OCI-LY7 (cell line): ENCODE data around the gene PIEZO1. TPM values are rescaled to one million over a fixed set of nuclear protein-coding genes. Genes with fewer than 3 reads are reported as not detected.

Experiments
- BruUV-seq: library from RNA; stranded (reverse); fragments of 400-500 nt; replicated peaks from 2 replicates; lab custom pipeline; 2021; lab: Mats Ljungman, UMichigan
- CTCF ChIA-PET: fragments of 300-600 bp; sonication (Branson Sonifier 250); formaldehyde crosslinking; loops from one replicate; lab custom pipeline; 2022; ENCODE audit warnings: antibody characterized with exemption; ENCODE audit not compliant: unreplicated experiment; lab: Charles Lee
- POLR2A ChIA-PET: fragments of 300-600 bp; sonication (Branson Sonifier 250); formaldehyde crosslinking; loops from one replicate; lab custom pipeline; 2022; ENCODE audit warnings: antibody characterized with exemption; lab: Charles Lee
- DNase-seq: peaks from one replicate; pipeline ENCODE4 v3.0.0-alpha.2; 2015; ENCODE audit warnings: low spot score
- H2AFZ ChIP-seq: fragments of 200-600 bp; sonication (generic), shearing (Covaris generic); 2 replicates; pipeline ENCODE4 v1.6.1; 2014; ENCODE audit warnings: mild to moderate bottlenecking, antibody characterized with exemption, low read length, moderate library complexity
- H3K27ac ChIP-seq: fragments of 200-600 bp; sonication (generic); 2 replicates; pipeline ENCODE4 v1.5.1; 2014; ENCODE audit warnings: mixed run types, low read depth, mild to moderate bottlenecking, moderate library complexity, low read length, inconsistent platforms; ENCODE audit not compliant: poor library complexity, severe bottlenecking
- H3K36me3 ChIP-seq: fragments of 200-600 bp; sonication (generic); 2 replicates; pipeline ENCODE4 v1.6.1; 2014; ENCODE audit warnings: mild to moderate bottlenecking, antibody characterized with exemption, low read length, moderate library complexity, mixed read lengths; ENCODE audit not compliant: insufficient read depth
- H3K4me1 ChIP-seq: fragments of 200-600 bp; sonication (generic); 2 replicates; pipeline ENCODE4 v1.5.1; 2014; ENCODE audit warnings: mild to moderate bottlenecking, low read length; ENCODE audit not compliant: insufficient read depth, poor library complexity, severe bottlenecking
- H3K4me2 ChIP-seq: fragments of 200-600 bp; sonication (generic); 2 replicates; pipeline ENCODE4 v1.6.1; 2014; ENCODE audit warnings: mild to moderate bottlenecking, low read length
- H3K4me3 ChIP-seq: fragments of 200-600 bp; sonication (generic); 2 replicates; pipeline ENCODE4 v1.5.1; 2014; ENCODE audit warnings: mild to moderate bottlenecking, low read depth, low read length; ENCODE audit not compliant: poor library complexity, severe bottlenecking
- H3K79me2 ChIP-seq: fragments of 200-600 bp; sonication (generic); 2 replicates; pipeline ENCODE4 v1.6.1; 2016; ENCODE audit warnings: low read depth, mild to moderate bottlenecking, low read length, moderate library complexity, mixed read lengths; ENCODE audit not compliant: insufficient read depth
- H3K9me2 ChIP-seq: fragments of 200-600 bp; sonication (generic); 2 replicates; pipeline ENCODE4 v1.6.1; 2016; ENCODE audit warnings: mild to moderate bottlenecking, low read length, mixed read lengths; ENCODE audit not compliant: insufficient read depth
- H3K9me3 ChIP-seq: fragments of 200-600 bp; sonication (generic); 2 replicates; pipeline ENCODE4 v1.6.1; 2014; ENCODE audit warnings: mild to moderate bottlenecking, mixed run types, low read length, mixed read lengths
- H4K20me1 ChIP-seq: fragments of 200-600 bp; sonication (generic); 2 replicates; pipeline ENCODE4 v1.6.1; 2014; ENCODE audit warnings: mild to moderate bottlenecking, antibody characterized with exemption, low read length, moderate library complexity, mixed read lengths; ENCODE audit not compliant: insufficient read depth
- CTCF ChIP-seq: fragments of 200-600 bp; sonication (generic); conservative IDR thresholded peaks from 2 replicates; pipeline ENCODE4 v1.5.1; 2014; ENCODE audit warnings: mild to moderate bottlenecking, antibody characterized with exemption, low read length, moderate library complexity, mixed read lengths
- EZH2phosphoT487 ChIP-seq: fragments of 200-600 bp; sonication (generic); IDR thresholded peaks from 2 replicates; pipeline ENCODE4 v1.6.1; 2018; ENCODE audit warnings: low read depth, borderline replicate concordance, mild to moderate bottlenecking, mixed run types, antibody characterized with exemption, low read length, moderate library complexity, mixed read lengths
- intact Hi-C: fragments of 100-400 bp; cut with micrococcal nuclease; formaldehyde crosslinking; loops from one replicate; pipeline ENCODE4 v1.10.0; 2022; ENCODE audit not compliant: unreplicated experiment
- total RNA-seq, 2 experiments: library from RNA; depleted of rRNA in 1 of 2; stranded (reverse); fragments of >200 nt in 1 of 2; shearing (Covaris generic) in 1 of 2; gene quantifications; 2 replicates each; pipeline ENCODE4 v1.2.3, GENCODE V29; 2014 to 2022

Gene PIEZO1
- total RNA-seq, 2 experiments from 2014 or later, result 144 to 154 TPM

- Histone ChIP-seq H3K9me3 (no peaks in the 10 kb centered on the region), H3K36me3 (peaks cover 31% of the 10 kb centered on the region; the same call in 1 of the 2 replicates), H3K4me1 (peaks cover 16% of the 10 kb centered on the region), H3K4me3 (no peak overlapping the region), H3K9me2 (no peaks in the 10 kb centered on the region), H3K4me2 (no peak overlapping the region), H4K20me1 (no peaks in the 10 kb centered on the region; the same call in 1 of the 2 replicates), H2AFZ (no peak overlapping the region), H3K27ac (no peak overlapping the region), H3K79me2 (no peaks in the 10 kb centered on the region)
- no TSS peak for BruUV-seq
- POLR2A ChIA-PET, result no interaction called here
- DNase-seq, result no peak
- TF ChIP-seq EZH2phosphoT487 (no peak), CTCF (no peak)
- intact Hi-C loops, result loop anchor here (5.0 kb wide), 2 partner anchors 436 to 481 kb away; partner anchors contain the start of genes CDH15 and ZNF778
- CTCF ChIA-PET, result interaction anchor here (0.6 kb wide), 1 partner anchor 25 kb away, joined by 6 read pairs; no protein-coding TSS in a partner anchor
Observed at GRCh38 chr16:88736496-88736895, 48.5 kb downstream of the PIEZO1 start.

GRCh38 chr16:88736088-88736487, 48.9 kb downstream of the PIEZO1 start:
- intact Hi-C loops, result loop anchor here (5.0 kb wide), 2 partner anchors 436 to 481 kb away; partner anchors contain the start of genes CDH15 and ZNF778
- Histone ChIP-seq H3K4me1 (peaks cover 16% of the 10 kb centered on the region), H4K20me1 (no peaks in the 10 kb centered on the region; the same call in 1 of the 2 replicates), H3K9me2 (no peaks in the 10 kb centered on the region), H3K79me2 (no peaks in the 10 kb centered on the region), H3K4me2 (no peak overlapping the region), H3K9me3 (no peaks in the 10 kb centered on the region), H3K4me3 (no peak overlapping the region), H3K27ac (no peak overlapping the region), H3K36me3 (peaks cover 33% of the 10 kb centered on the region; the same call in 1 of the 2 replicates), H2AFZ (no peak overlapping the region)
- CTCF ChIA-PET, result no interaction called here
- BruUV-seq, result no TSS peak
- no peak for TF ChIP-seq CTCF
- DNase-seq, result no peak
- POLR2A ChIA-PET, result interaction anchor here (0.8 kb wide), 1 partner anchor 57 kb away, joined by 5 read pairs; no protein-coding TSS in a partner anchor

GRCh38 chr16:88735616-88736015, 49.4 kb downstream of the PIEZO1 start:
- H3K4me2 ChIP-seq, result no peak overlapping the region
- TF ChIP-seq EZH2phosphoT487, result no peak
- no peak for TF ChIP-seq CTCF
- CTCF ChIA-PET, result no interaction called here
- H3K79me2 ChIP-seq, result no peaks in the 10 kb centered on the region
- POLR2A ChIA-PET, result interaction anchor here (0.8 kb wide), 1 partner anchor 58 kb away, joined by 5 read pairs; no protein-coding TSS in a partner anchor
- no peak for DNase-seq
- no peak overlapping the region for H3K27ac ChIP-seq
- no peak overlapping the region for H2AFZ ChIP-seq
- no peaks in the 10 kb centered on the region; the same call in 1 of the 2 replicates for H4K20me1 ChIP-seq
- intact Hi-C loops, result loop anchor here (5.0 kb wide), 2 partner anchors 437 to 482 kb away; partner anchors contain the start of genes CDH15 and ZNF778
- H3K36me3 ChIP-seq, result peaks cover 37% of the 10 kb centered on the region; the same call in 1 of the 2 replicates
- peaks cover 16% of the 10 kb centered on the region for H3K4me1 ChIP-seq
- no peaks in the 10 kb centered on the region for H3K9me2 ChIP-seq
- no peak overlapping the region for H3K4me3 ChIP-seq
- BruUV-seq, result no TSS peak
- H3K9me3 ChIP-seq, result no peaks in the 10 kb centered on the region
